Ovary (tissue), 9 donors: ENCODE measurements around the gene MAML2. TPM values are rescaled to one million over a fixed set of nuclear protein-coding genes. Genes with fewer than 3 reads are reported as not detected.

ENCODE experiments used
- DNase-seq, 5 donors: peaks; one replicate each; pipeline ENCODE4 v3.0.0-alpha.2; 2019 to 2020
- H3K27ac ChIP-seq, 2 donors: fragments of 200-600 bp; one replicate each; pipeline versions ENCODE4 v1.5.1 to v1.8.0; 2019 to 2022
- H3K27me3 ChIP-seq: fragments of 200-600 bp; one replicate; pipeline ENCODE4 v1.8.0; 2022
- H3K36me3 ChIP-seq: fragments of 200-600 bp; sonication (generic); one replicate; pipeline ENCODE4 v1.5.1; 2019
- H3K4me1 ChIP-seq: one replicate; pipeline ENCODE4 v1.8.1; 2013; ENCODE audit warnings: mild to moderate bottlenecking, moderate library complexity; ENCODE audit not compliant: insufficient read depth
- H3K4me3 ChIP-seq: fragments of 200-600 bp; sonication (generic); one replicate; pipeline ENCODE4 v1.5.1; 2017
- H3K9me3 ChIP-seq, 2 donors: fragments of 200-600 bp in 1 of 2; sonication (generic) in 1 of 2; one replicate each; pipeline versions ENCODE4 v1.5.1 to v1.8.1; 2013 to 2019; ENCODE audit warnings: mild to moderate bottlenecking in 1 of 2, moderate library complexity in 1 of 2
- EP300 ChIP-seq: sonication (generic); formaldehyde crosslinking; IDR thresholded peaks from one replicate; pipeline ENCODE4 v1.6.1; 2017; ENCODE audit warnings: antibody characterized with exemption
- POLR2A ChIP-seq: fragments of 450-650 bp; IDR thresholded peaks from one replicate; pipeline ENCODE4 v1.6.1; 2017; ENCODE audit warnings: antibody characterized with exemption, mild to moderate bottlenecking, moderate library complexity
- WGBS, 3 donors: extraction: QIAGEN DNeasy Blood & Tissue Kit in 1 of 3; methylation state at CpG; one replicate each; pipeline versions ENCODE4 v1.1.5 to v1.1.7; 2013 to 2017; 5-methylcytosine and 5-hydroxymethylcytosine counted together
- intact Hi-C, 4 donors: fragments of 100-400 bp; cut with DNase I; formaldehyde crosslinking; loops; one replicate each; pipeline versions ENCODE4 v1.11.0 to v1.15.1; 2022 to 2023
- polyA plus RNA-seq, 2 donors: library from polyadenylated mRNA; stranded (reverse); fragments of 200-250 nt in 1 of 2; fragments of 350-450 nt in 1 of 2; fragmentation: Illumina TruSeq in 1 of 2; extraction: RNeasy Lipid Tissue Mini Kit (QIAGEN cat#74804) in 1 of 2; gene quantifications; one replicate each; pipeline ENCODE4 v1.2.3, GENCODE V29; 2013 to 2014
- total RNA-seq, 7 donors: library from RNA; depleted of rRNA in 2 of 7; stranded (reverse); fragments of >200 nt in 2 of 7; fragmentation: NEBNext Ultra II Directional in 3 of 7; extraction: Animal tissue kit (Norgen Biotek cat#: 25700) in 3 of 7; gene quantifications; one replicate each; pipeline versions ENCODE4 v1.1.0 to v1.2.4, GENCODE V29; 2016 to 2023
- TF ChIP-seq, protein P1 (sequence below), 3 donors: fragments of 450-650 bp in 2 of 3; fragments of 200-600 bp in 1 of 3; IDR thresholded peaks; one replicate each; pipeline versions ENCODE4 v1.5.1 to v1.8.0; 2016 to 2022; ENCODE audit warnings: antibody characterized with exemption in 3 of 3, mild to moderate bottlenecking in 1 of 3
- donor health status: DM: no; HTN: no; CAD: no; lungs with moderate emphysema.
- donor health status: DM: no; HTN: no; CAD: no.
- donor health status: Bipolar disorder and iron deficiency.
- donor health status: DM: yes; HTN: yes; CAD: no.
- donor health status: DM: no; HTN: no; CAD: no.
- donor health status: DM: yes; HTN: yes; CAD: no.

The MAML2 gene
- total and polyA plus RNA-seq, 9 donors: 7.3 to 17.5 (median 14.6) TPM

DNA sequence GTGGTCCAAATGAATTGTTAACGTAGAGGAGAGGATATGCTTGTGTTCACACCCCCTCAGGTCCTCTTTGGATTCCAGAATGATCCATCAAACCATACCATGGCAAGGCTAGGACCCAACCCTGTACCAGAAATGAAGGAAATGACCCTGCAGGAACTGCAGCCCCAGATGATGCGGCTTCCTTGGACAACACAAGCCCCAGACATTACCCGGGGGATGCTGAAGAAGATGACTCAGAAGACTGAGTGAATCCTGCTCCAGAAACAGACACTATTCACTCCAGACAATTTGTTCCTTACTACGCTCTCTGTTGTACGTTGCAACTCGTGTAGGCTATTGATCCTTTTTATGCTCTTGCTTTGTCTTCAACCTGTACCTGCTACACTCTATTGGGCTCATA is 403.9 kb downstream of the MAML2 start:
- DNase-seq: no peak
- no peaks in the 10 kb centered on the region for H3K4me1 ChIP-seq
- H3K27ac ChIP-seq: no peak overlapping the region
- H3K27me3 ChIP-seq: no peaks in the 10 kb centered on the region
- H3K4me3 ChIP-seq: no peak overlapping the region
- intact Hi-C loops: no loop called here
- no peaks in the 10 kb centered on the region for H3K36me3 ChIP-seq
- 72 to 93% (median 75%) methylated on average over 6 of the region's 6 CpGs for WGBS, 3 donors
- no peaks in the 10 kb centered on the region for H3K9me3 ChIP-seq
- TF ChIP-seq EP300 (no peak), POLR2A (no peak)
- TF ChIP-seq, protein P1, sequence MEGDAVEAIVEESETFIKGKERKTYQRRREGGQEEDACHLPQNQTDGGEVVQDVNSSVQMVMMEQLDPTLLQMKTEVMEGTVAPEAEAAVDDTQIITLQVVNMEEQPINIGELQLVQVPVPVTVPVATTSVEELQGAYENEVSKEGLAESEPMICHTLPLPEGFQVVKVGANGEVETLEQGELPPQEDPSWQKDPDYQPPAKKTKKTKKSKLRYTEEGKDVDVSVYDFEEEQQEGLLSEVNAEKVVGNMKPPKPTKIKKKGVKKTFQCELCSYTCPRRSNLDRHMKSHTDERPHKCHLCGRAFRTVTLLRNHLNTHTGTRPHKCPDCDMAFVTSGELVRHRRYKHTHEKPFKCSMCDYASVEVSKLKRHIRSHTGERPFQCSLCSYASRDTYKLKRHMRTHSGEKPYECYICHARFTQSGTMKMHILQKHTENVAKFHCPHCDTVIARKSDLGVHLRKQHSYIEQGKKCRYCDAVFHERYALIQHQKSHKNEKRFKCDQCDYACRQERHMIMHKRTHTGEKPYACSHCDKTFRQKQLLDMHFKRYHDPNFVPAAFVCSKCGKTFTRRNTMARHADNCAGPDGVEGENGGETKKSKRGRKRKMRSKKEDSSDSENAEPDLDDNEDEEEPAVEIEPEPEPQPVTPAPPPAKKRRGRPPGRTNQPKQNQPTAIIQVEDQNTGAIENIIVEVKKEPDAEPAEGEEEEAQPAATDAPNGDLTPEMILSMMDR (IDR thresholded peaks at IDR 0.05): no peak

DNA sequence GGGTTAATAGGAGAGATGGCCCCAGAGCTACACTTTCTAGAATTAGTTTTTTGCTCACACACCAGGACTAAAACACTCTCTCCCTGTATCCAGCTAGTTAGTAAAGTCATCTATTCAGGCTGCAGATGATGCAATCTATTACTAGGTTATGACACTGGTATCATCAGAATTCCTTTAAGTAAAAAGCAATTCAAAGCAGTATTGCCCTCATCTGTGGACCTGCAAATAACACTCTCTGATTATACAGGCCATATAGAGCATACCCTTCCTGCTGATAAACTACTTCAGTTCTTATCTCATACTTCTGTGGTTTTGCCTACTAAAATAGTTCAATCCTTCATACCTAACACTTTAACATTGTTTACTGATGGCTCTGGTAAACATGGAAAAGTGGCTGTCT is 405.6 kb downstream of the MAML2 start:
- no peaks in the 10 kb centered on the region for H3K27me3 ChIP-seq
- intact Hi-C loops: no loop called here
- TF ChIP-seq POLR2A (no peak), EP300 (no peak)
- TF ChIP-seq, protein P1 (IDR thresholded peaks at IDR 0.05): no peak
- H3K9me3 ChIP-seq: no peaks in the 10 kb centered on the region
- H3K27ac ChIP-seq: no peak overlapping the region
- no peaks in the 10 kb centered on the region for H3K4me1 ChIP-seq
- H3K36me3 ChIP-seq: no peaks in the 10 kb centered on the region
- H3K4me3 ChIP-seq: no peak overlapping the region
- no peak for DNase-seq

DNA sequence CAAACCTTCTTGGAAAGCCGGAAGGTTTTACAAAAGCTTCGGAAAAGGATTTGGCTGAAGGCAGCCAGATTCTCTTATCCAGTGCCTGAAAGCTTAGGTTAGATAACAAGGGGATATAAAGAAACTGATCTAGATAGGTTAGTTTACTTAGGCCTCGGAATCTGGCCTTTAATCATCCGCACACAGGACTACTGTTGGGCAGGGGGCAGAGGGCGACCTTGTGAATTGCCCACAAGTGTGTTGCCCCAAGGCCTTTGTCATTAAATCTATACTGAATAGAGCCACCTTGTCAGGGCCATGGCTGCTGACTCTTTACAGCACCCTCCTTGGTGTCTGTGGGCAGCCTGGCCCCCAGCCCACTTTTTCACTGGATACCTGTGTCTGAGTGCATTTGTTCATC is 409.4 kb downstream of the MAML2 start:
- no peaks in the 10 kb centered on the region for H3K9me3 ChIP-seq
- H3K27ac ChIP-seq: no peak overlapping the region
- H3K4me3 ChIP-seq: no peak overlapping the region
- H3K4me1 ChIP-seq: no peaks in the 10 kb centered on the region
- DNase-seq: no peak
- H3K36me3 ChIP-seq: no peaks in the 10 kb centered on the region
- TF ChIP-seq, protein P1 (IDR thresholded peaks at IDR 0.05): no peak
- TF ChIP-seq POLR2A: no peak
- TF ChIP-seq EP300: no peak
- intact Hi-C loops: no loop called here
- WGBS, 3 donors: 85 to 90% (median 88%) methylated on average over 5 of the region's 5 CpGs
- H3K27me3 ChIP-seq: no peaks in the 10 kb centered on the region

GRCh38 chr11:95931916-95932315 is 411.1 kb downstream of the MAML2 start:
- 82 to 91% (median 89%) methylated on average over 1 of the region's 1 CpG for WGBS, 3 donors
- no peak overlapping the region for H3K27ac ChIP-seq
- H3K27me3 ChIP-seq: no peaks in the 10 kb centered on the region
- no peaks in the 10 kb centered on the region for H3K36me3 ChIP-seq
- TF ChIP-seq POLR2A (no peak), EP300 (no peak)
- TF ChIP-seq, protein P1 (IDR thresholded peaks at IDR 0.05): no peak
- no peaks in the 10 kb centered on the region for H3K4me1 ChIP-seq
- H3K4me3 ChIP-seq: no peak overlapping the region
- no peak for DNase-seq
- H3K9me3 ChIP-seq: no peaks in the 10 kb centered on the region
- intact Hi-C loops: no loop called here

DNA sequence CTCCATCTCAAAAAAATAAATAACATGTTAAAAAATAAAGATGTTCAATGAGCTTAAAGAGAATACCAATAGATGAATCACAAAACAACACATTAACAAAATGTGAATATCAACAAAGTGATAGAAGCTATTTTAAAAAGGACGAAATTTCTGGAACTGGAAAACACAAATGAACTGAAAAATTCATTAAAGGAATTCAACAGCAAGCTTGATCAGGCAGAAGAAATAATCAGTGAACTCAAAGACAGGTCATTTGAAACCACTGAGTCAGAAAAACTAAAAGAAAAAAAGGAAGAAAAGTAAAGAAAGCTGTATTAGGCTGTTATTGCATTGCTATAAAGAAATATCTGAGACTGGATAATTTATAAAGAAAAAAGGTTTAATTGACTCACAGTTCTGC is 412.0 kb downstream of the MAML2 start:
- no peaks in the 10 kb centered on the region for H3K36me3 ChIP-seq
- intact Hi-C loops: no loop called here
- H3K27me3 ChIP-seq: no peaks in the 10 kb centered on the region
- 74 to 89% (median 82%) methylated on average over 1 of the region's 1 CpG for WGBS, 3 donors
- no peak for TF ChIP-seq EP300
- no peak for TF ChIP-seq POLR2A
- TF ChIP-seq, protein P1 (IDR thresholded peaks at IDR 0.05): no peak
- no peak for DNase-seq
- no peak overlapping the region for H3K27ac ChIP-seq
- H3K4me1 ChIP-seq: no peaks in the 10 kb centered on the region
- no peaks in the 10 kb centered on the region for H3K9me3 ChIP-seq
- H3K4me3 ChIP-seq: no peak overlapping the region
